NCI-H69 (cell line): ENCODE measurements around the gene PM20D2.

Experiments
- DNase-seq: peaks from one replicate; lab custom pipeline; 2025; lab: John Stamatoyannopoulos, UW

Gene PM20D2

DNA sequence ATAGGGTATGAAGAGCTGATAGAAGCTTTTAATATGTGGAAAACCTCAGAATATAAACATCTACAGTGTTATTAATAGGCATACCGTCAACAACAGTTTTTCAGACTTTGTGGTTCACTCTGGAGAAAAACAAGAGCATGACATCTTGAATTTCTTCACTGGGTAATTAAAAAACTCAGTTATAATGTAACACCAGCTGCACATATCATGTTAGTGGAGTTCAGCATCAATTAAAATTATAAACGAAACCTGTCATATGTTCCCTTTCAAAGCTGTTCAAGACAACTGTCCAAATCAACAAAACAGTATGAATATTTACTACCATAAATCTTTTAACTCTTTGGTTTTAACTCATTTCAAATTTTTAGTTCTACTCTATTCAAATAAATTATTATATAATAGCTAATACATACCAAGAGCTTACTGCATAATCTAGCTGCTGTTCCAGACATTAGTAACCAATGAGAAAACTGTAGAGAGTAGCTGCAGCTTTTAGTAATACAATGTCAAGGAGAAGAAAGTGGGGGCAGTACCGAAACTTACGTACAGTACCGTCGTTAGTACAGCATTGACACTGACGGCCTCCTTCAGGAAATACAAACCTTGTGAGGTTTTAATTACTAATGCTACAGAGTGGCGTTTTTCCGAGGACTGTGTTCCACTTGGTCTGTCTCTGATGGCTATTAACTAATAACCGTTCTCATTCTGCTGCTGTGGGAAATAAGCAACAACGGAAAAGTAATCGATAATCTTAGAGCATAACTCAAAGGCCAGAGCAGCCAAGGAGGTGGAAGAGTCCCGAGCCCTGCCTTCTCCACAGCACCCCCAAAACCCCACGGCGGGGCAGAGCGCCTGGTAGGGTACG is 532 bp upstream of the PM20D2 start:
- DNase-seq: peak; percentile 80

DNA sequence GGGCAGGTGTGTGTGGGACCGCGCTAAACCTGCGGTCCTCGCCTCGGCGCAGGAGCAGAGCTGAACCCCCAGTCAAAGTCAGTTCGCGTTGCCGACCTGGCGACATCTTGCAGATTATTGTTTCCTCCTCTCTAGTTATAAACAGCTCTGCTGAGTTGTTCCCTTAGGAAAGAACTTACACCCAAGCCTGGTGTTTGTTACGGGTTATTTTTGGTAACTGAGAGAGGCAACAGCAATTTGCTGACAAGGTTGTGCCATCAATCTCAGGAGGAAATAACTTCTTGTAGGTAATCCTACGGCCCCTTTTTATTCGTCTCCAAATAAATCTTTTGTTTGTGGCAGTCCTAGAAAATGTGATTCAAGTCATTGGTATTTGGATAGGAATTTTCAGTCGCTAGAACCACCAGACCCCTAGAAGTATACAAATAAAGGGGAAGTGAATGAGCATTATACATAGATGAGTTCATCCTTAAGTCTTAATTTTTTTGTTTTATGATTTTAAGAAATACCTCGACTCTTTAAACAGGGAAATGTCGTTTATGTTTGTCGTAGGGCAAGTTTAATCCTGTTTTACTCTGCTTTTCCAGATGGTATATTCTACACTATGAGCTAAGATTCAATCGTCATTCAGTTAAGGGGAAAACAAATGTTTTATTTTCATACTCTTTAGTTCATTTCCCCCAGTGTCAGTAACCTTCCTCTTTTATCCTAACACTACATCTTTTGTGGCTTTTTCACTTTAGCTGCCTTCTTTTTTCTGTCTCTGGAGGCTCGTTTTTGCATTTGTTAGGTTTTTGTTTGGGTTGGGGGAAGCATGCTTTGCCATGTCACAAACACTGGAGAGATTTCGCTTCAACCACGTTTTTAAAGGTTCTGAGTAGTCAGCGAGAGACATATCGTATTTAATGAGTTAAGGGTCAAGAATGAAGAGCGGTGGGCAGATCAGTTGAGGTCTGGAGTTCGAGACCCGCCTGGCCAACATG is 1.2 kb downstream of the PM20D2 start:
- DNase-seq: peak; percentile 83

DNA sequence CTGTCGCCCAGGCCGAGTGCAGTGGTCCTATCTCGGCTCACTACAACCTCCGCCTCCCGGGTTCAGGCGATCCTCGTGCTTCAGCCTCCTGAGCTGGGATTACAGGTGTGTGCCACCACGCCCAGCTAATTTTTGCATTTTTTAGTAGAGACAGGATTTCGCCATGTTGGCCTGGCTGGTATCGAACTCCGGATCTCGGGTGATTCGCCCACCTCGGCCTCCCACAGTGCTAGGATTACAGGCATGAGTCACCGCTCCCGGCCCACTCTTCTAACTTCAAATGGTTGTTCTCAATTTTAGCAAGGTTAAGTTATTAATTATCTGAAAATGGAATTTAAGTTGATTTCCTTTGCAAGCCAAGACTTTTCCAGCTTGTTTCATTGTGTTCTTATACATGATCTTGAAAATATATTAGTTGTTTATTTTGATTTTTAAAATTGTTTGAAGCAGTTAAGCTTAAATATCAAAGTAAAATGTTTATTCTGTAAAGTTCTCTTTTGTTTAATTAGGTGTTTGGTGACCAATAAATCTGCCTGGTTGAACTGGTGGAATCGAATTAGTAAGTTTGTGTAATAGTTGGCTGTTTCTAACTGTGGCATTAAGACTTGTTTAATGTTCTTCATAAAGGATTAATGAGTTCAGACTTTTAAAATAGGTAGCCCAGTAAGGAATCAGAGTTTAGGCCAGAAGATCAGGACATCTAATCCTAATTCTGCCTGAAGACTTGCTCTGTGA is 2.3 kb downstream of the PM20D2 start:
- DNase-seq: no peak

DNA sequence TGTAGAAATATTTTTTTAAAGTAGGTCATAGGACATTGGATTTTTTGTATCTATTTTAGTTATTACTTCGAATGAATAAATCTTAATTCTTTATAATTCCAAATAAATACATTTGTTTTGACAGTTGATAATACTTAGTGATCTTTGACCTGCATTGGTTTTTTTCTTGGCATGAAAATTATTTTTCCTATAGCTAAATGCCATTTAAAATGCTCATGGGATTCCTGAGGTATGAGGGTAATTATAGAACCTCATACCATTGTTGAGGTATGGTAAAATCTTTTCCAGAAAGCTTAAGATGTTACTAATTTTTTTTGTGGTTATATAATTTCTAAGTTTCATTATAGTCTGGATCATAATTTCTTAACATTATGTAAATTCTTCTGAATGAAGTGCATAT is 8.3 kb downstream of the PM20D2 start:
- DNase-seq: no peak

DNA sequence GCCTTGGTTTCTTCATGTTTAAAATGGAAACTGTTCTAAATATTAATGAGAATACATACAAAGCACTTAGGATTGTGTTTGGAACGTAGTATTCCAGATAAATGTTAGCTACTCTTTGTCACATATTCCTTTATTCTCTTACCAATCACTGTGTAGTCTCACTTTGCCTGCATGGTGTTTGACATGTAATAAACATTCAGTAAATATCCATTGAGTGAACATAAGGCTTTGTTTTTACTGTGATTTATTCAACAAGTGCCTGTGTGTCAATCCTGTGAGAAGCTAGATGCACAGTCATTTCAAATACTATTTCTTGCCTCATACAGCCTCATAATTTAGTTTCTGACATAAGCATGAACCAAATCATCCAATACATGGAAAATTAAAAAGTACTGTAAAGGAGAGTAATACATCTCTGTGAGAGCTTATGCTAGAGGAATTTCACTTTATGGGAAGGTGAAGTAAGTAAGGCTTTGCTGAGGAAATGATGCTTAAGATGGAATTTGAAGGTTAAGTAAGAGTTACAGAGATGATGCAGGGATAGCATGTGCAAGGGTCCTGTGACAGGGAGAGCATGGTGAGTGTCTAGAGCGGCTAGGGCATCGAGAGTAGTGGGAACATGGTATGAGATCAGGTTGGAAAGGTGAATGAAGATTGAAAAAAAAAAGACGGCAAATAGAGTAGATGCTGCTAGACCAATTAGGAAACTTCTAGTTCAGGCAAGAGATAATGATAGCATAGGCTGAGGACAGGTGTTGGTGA is 14.7 kb downstream of the PM20D2 start:
- DNase-seq: no peak

DNA sequence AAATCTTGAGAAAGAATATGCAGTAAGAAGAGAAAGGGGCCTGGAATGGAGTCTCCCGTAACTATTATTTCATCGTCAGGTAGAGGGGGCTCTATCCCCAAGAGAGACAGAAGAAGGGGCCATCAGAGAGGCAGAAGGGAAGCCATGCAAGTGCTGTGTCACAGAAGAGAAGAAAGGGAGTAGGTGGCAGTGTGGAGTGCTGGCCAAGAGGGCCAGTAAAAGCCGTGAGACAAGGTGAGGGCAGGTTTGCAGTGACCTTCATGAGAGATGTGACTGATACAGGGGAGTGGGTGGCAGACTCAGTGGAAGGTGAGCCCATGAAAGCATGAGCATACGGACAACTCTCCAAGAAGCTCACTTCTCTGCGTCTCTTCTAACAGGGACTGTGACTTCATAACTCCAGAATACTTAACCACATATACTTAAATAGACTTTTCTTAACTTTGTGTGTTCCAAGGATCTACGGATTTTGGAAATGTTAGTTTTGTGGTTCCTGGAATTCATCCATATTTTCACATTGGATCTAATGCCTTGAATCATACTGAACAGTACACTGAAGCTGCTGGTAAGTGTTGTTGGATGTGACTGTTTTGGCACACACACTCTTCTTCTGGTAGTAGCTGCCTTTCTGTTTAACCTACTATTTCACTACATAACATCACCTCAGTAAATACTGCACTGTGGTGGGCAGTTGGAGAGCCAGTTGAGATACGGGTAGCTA is 15.6 kb downstream of the PM20D2 start:
- no peak for DNase-seq

DNA sequence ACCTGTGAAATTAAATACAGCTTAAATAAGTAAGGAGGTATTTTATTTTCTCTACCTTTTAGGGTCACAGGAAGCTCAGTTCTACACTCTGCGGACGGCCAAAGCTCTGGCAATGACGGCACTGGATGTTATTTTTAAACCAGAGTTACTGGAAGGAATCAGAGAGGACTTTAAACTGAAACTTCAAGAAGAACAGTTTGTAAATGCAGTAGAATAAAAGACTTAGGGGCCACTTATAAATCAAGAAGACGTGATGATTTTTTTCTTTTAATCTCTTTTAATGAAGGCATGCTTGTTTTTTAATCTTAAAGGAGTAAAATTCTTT is 16.2 kb downstream of the PM20D2 start:
- DNase-seq: no peak

DNA sequence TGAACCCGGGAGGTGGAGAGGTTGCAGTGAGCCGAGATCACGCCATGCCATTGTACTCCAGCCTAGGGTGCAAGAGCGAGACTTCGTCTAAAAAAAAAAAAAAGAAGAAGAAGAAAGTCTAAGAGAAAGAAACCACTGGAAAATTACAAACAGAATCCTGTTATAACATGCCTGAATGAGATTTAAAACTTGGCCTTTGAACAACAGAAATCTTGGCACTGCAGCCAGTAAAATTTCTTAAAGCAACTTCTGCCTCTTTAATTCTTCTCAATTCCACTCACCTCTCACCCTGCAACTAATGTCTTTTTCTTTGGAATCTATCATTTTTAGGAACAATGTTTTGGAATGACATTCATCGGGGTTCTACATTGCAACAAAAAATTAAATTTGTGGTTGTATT is 26.3 kb downstream of the PM20D2 start:
- DNase-seq: no peak

DNA sequence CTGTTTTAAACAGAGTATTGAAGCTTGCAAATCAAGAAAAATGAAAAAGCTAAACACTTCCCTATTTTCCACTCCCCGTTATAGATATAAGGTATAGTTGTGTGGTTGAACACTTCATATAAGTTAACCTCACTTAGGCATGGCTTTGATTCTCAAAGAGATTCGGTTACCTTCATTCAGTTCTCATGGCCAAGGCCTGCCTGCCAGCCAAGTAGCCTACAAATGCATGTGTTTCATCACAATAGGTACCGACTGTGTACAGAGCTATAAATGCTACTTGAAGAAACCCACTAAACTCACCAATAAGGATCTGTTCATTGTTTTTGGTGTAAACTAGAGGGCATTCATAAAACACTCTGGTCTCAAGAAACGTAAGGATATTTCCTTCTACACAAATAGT is 27.8 kb downstream of the PM20D2 start:
- DNase-seq: no peak

DNA sequence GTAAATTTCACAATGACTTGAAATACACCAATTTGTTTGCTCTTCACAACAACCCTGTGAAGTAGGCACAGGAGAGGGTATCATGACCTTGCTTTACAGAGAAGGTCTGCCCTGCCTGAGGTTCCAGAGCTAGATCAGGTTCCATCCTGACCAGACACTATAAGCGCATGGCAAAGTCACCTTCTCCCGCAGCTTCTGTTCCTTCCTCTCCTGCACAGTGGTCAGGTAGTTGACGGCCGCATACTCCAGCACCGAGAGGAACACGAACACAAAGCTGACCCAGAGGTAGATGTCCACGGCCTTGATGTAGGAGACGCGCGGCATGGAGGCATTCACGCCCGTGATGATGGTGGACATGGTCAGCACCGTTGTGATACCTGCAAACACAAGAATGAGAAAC is 34.3 kb downstream of the PM20D2 start:
- no peak for DNase-seq

DNA sequence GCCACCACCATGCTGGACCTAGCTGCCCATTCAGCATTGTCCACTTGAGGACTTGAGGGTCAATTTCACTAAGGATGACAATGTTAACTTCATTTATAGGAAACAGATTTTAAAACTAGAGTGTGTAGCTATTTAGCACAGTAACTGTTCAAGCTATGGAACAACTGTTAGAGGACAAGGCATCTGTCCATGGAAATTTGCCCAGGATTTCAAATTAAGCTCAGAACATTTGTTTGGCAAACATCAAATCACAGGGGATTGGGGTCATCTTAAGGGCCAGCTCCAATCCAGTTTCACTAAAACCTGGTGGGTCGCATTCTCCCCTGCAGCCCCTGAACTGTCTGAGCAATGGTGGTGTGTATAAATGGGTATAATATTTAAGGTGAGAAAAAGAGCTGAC is 35.1 kb downstream of the PM20D2 start:
- no peak for DNase-seq

DNA sequence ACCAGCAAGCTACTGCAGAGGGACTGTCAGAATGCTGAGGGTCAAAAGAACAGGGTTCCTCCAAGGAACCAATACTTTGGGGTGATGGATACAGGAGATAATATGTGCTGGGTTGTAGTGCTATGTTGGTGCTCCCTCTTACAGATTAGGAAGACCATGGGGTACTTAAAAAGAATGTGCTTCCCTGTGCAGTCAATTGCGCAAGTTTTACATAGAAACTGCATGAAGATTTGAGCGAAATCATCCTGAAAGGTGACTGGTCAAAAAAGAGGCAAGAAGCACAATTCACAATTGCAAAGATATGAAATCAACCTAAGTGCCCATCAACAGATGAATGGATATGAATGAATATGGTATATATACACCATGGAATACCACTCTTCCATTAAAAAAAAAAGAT is 37.4 kb downstream of the PM20D2 start:
- no peak for DNase-seq

DNA sequence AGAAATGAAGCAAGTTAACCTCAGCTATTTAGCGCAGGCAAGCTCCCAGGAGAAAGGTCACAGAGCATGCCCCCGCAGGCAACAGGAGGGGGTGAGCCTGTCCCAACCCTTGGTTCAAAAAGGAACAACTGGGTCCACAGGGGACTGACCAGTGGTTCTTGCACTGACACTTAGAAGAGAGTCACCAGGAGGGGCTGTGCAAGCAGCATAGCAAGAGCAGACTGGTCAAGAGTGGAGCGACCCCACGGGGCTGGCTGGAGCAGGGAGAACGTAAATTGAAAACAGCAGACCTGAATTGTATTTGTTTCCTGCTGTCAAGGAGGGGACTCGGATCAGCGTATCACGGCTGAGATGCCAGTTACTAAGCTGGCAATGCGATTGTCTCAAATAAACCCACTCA is 38.5 kb downstream of the PM20D2 start:
- no peak for DNase-seq

DNA sequence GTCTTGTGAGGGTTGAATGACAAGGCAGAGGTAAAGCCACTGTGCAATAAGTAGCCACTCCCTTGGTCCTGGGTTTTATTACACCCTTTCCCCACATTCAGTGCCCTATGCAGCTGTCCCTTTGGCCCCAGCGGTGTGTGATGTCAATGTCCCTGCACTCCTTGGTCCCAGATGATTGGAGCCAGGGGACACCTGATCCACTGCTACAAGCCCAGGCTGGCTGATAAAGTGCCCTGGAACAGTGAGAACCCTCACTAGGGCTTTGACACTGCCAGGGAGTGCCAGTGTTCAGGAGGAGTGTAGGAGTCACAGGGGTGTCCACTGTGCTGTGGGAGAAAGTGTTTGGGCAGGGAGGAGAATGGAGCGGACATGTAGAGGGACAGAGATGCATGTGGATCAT is 40.9 kb downstream of the PM20D2 start:
- DNase-seq: no peak

DNA sequence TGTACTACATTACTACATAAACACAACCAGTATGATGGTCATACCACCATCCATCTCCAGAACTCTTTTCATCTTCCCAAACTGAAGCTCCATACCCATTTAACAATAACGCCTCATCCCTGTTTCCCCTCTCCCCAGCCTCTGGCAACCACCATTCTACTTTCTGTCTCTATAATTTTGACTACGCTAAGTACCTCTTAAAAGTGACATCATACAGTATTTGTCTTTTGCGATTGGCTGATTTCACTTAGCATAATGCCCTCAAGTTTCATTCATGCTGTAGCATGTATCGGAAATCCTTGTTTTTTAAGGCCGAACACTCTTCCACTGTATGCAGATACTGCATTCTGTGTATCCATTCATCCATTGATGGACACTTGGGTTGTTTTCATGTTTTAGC is 41.6 kb downstream of the PM20D2 start:
- DNase-seq: no peak

DNA sequence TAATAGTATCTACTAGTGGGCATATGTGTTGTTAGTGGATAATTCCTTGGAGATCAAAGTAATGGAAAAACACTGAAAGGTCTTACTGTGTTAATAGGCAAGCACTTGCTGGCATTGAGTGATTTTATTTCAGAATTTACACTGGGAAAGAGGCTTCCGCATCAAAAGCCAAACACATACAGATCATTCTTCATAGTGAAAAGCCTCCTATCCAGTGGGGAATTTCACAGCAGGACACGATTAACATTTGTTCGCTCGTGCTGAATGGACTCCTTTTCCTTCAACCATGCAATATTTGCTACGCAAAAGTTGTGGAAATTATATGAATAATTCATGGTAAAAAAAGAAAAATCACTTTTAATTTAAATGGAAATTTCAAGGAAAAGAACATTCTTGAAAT is 44.9 kb downstream of the PM20D2 start:
- no peak for DNase-seq

DNA sequence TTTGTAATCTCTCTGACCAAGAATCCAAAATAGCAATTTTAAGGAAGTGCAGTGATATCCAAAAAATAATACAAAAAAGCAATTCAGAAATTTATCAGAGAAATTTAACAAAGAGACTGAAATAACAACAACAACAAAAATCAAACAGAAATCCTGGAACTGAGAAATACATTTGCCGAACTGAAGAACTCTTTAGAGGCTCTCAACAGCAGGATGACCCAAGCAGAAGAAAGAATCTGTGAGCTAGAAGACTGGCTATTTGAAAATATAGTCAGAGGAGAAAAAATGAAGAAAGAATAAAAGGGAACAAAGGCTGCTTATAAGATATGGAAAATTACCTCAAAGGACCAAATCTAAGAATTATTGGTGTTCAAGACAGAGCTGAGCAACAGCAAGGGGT is 48.7 kb downstream of the PM20D2 start:
- DNase-seq: no peak

DNA sequence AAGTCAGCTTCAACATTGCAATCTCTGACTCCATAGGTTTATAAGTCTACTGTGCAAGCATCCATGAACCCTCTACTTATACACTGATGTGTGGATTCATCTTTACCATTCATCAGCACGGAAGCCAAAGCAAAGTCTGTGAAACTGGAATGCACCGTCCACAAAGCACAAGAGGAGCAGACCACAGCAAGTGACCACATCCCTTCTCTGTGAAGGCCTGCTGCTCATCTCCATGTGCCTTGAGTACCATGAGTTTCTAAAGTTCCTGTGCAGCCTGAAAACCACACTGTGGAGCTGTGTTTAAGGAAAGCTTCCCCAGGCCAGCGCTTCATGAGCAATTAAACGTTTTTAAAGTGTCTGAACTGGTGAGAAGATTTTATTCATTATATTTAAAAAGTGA is 51.3 kb downstream of the PM20D2 start:
- DNase-seq: no peak

DNA sequence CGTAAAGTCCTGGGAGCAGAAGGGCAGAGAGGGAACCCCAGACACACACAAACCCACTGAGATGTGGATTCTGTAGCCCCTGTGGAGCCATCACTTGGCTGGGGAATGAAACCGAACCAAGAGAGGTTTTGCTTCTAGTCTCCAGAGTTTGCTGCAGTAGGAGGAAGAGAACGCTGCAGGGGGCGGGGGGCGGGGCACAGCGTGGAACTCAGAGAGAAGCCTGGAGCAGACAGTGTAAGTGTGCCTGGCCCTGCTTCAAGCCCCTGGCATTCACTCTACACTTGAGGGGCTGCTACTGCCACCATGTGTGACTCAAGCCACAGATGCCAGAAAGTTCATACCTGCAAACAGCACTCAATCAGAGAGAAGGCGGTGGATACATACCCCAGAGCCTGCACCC is 52.4 kb downstream of the PM20D2 start:
- DNase-seq: peak; percentile 23

DNA sequence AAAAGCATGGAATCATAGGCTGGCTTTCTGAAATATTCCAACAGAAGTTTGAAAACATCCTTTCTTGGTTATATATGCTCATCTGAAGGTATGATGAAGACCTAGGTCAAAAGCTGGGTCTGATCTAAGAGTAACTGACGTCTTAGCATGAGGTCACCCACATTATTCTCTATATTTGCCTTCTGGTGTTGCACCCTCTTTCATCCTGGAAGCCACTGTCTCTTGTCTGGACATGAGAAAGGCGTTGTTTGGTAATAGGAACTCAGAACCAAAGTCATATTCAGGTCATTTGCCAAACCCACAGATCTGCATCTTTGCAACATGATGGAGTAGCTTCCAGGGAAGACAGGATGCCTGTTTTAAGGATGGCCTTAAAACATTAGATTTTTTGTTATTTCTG is 53.7 kb downstream of the PM20D2 start:
- DNase-seq: no peak

DNA sequence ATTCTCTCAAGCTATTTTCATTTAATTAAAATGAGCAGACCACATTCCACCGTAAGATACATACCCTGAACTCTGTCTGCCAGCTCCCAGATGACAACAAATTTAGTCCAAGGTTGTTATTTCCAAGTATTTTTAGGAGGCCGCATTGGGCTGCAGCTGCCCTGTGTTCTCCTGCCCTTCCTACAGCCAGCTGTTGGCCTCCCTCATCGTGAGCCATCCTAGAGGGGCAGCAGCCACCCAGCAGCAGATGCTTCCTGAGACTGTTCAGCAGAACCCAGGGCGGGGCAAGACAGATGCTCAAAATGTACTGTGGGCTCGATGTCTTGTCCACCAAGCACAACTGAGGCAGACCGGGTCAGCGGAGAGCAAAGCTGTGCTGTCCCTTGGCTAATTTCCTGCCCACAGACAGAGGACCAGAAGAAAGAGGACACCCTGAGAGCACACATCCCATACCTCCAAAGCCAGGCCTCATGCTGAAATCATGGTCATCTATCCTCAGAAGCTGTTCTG is 54.9 kb downstream of the PM20D2 start:
- no peak for DNase-seq
